Calu3 (cell line): ENCODE results near the gene CRYBA2. TPM values are rescaled to one million over a fixed set of nuclear protein-coding genes. Genes with fewer than 3 reads are reported as not detected.

Source experiments
- BruUV-seq: library from RNA; stranded (reverse); fragments of 400-500 nt; replicated peaks from 2 replicates; lab custom pipeline; 2021; lab: Mats Ljungman, UMichigan
- CTCF ChIA-PET: fragments of 300-600 bp; sonication (Branson Sonifier 250); formaldehyde crosslinking; loops from one replicate; lab custom pipeline; 2022; ENCODE audit warnings: antibody characterized with exemption; lab: Charles Lee
- DNase-seq: peaks from one replicate; pipeline ENCODE4 v3.0.0; 2022
- H3K27ac Mint-ChIP-seq: one replicate; pipeline ENCODE4 v1.8.0; 2022; ENCODE audit warnings: mixed read lengths; ENCODE audit not compliant: unreplicated experiment
- H3K27me3 Mint-ChIP-seq: one replicate; pipeline ENCODE4 v1.8.0; 2022; ENCODE audit warnings: mixed read lengths; ENCODE audit not compliant: unreplicated experiment
- H3K36me3 Mint-ChIP-seq: one replicate; pipeline ENCODE4 v1.8.0; 2022; ENCODE audit warnings: mild to moderate bottlenecking, moderate library complexity, mixed read lengths; ENCODE audit not compliant: insufficient read depth, unreplicated experiment
- H3K4me1 Mint-ChIP-seq: one replicate; pipeline ENCODE4 v1.8.0; 2022; ENCODE audit warnings: mild to moderate bottlenecking, low read depth, mixed read lengths; ENCODE audit not compliant: unreplicated experiment
- H3K4me3 Mint-ChIP-seq: one replicate; pipeline ENCODE4 v1.8.0; 2022; ENCODE audit warnings: mild to moderate bottlenecking, low read depth, moderate library complexity, mixed read lengths; ENCODE audit not compliant: unreplicated experiment
- H3K9me3 Mint-ChIP-seq: one replicate; pipeline ENCODE4 v1.8.0; 2022; ENCODE audit warnings: low read depth, mixed read lengths; ENCODE audit not compliant: unreplicated experiment
- CTCF ChIP-seq: fragments of 200-600 bp; IDR thresholded peaks from one replicate; pipeline ENCODE4 v1.8.0; 2022; ENCODE audit warnings: antibody characterized with exemption; ENCODE audit not compliant: unreplicated experiment
- intact Hi-C: fragments of 100-400 bp; cut with micrococcal nuclease; formaldehyde crosslinking; loops from one replicate; pipeline ENCODE4 v1.10.0; 2022; ENCODE audit not compliant: unreplicated experiment
- total RNA-seq: library from RNA; stranded (reverse); gene quantifications from 2 replicates; pipeline ENCODE4 v1.2.3, GENCODE V29; 2022

The CRYBA2 gene
- total RNA-seq, 1 experiment from 2014 or later, result not detected

GRCh38 chr2:219032051-219032745 is 39.0 kb upstream of the CRYBA2 start:
- no peak for TF ChIP-seq CTCF
- H3K4me3 Mint-ChIP-seq, result no peak overlapping the region
- no TSS peak for BruUV-seq
- no peak overlapping the region for H3K27ac Mint-ChIP-seq
- H3K36me3 Mint-ChIP-seq, result no peaks in the 10 kb centered on the region
- DNase-seq, result no peak
- intact Hi-C loops, result no loop called here
- H3K4me1 Mint-ChIP-seq, result peaks cover 3% of the 10 kb centered on the region
- no peaks in the 10 kb centered on the region for H3K27me3 Mint-ChIP-seq
- CTCF ChIA-PET, result interaction anchor here (0.5 kb wide), 1 partner anchor 11 kb away, joined by 8 read pairs; no protein-coding TSS in a partner anchor
- H3K9me3 Mint-ChIP-seq, result no peaks in the 10 kb centered on the region

- H3K36me3 Mint-ChIP-seq, result no peaks in the 10 kb centered on the region
- no peak overlapping the region for H3K4me3 Mint-ChIP-seq
- DNase-seq, result no peak
- no peaks in the 10 kb centered on the region for H3K9me3 Mint-ChIP-seq
- H3K27ac Mint-ChIP-seq, result no peak overlapping the region
- no peak for TF ChIP-seq CTCF
- H3K27me3 Mint-ChIP-seq, result no peaks in the 10 kb centered on the region
- no TSS peak for BruUV-seq
- intact Hi-C loops, result no loop called here
- H3K4me1 Mint-ChIP-seq, result no peaks in the 10 kb centered on the region
- CTCF ChIA-PET, result interaction anchor here (0.5 to 3.2 kb wide), 3 partner anchors 12 to 162 kb away, joined by 3 to 71 read pairs (median 8); no protein-coding TSS in a partner anchor
Observed at GRCh38 chr2:219031005-219031738, 38.0 kb upstream of the CRYBA2 start.

DNA sequence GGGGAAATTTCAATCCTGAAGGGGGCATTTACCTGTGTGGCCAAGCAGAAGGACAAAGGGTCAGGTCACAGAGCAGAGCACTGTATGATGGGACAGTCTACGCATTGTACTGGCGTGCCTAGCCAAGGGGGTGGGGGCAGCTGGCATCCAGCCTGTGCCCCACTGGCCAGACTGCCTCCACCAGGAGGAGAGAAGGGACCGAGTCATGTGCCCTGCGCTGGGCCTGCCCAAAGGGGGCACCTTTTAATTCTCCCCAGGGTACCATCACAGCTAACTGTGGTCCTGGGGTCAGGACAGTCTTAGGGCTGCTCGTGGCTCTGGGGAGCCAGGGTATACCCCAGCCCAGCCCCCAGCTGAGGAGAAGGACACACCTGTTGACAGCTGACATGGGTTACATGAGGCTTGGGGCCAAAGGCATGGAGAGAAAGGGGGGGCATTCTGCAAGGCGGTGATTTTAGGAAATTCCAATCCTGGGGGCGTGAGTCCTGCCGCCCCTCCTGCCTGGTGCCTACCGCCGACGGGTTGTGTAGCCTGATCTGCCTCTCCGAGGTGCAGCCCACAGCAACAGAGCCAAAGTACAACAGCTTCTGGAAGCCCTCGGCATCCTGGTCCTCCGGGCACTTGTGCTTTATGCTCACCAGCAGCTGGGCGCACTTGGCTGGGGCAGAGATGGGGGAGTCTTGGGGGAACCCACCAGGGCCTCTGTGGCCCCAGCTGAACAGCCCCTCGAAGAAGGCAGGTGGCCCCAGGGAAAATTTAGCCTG is 37.1 kb upstream of the CRYBA2 start:
- Mint-ChIP-seq H3K4me3 (no peak overlapping the region), H3K27me3 (no peaks in the 10 kb centered on the region), H3K4me1 (no peaks in the 10 kb centered on the region), H3K9me3 (no peaks in the 10 kb centered on the region), H3K36me3 (no peaks in the 10 kb centered on the region), H3K27ac (no peak overlapping the region)
- CTCF ChIA-PET, result interaction anchor here (0.6 to 3.2 kb wide), 24 partner anchors 8 to 163 kb away, joined by 3 to 71 read pairs (median 4); partner anchors contain the start of gene CFAP65
- no peak for TF ChIP-seq CTCF
- intact Hi-C loops, result no loop called here
- DNase-seq, result no peak
- no TSS peak for BruUV-seq

- H3K27me3 Mint-ChIP-seq, result no peaks in the 10 kb centered on the region
- CTCF ChIA-PET, result interaction anchor here (0.6 to 3.2 kb wide), 23 partner anchors 8 to 153 kb away, joined by 3 to 71 read pairs (median 4); partner anchors contain the start of gene CFAP65
Observed at GRCh38 chr2:219029829-219030165, 36.6 kb upstream of the CRYBA2 start.

More at GRCh38 chr2:219029829-219030165, 36.6 kb upstream of the CRYBA2 start:
- DNase-seq, result peak; percentile 92
- Mint-ChIP-seq H3K4me1 (no peaks in the 10 kb centered on the region), H3K27ac (no peak overlapping the region), H3K36me3 (no peaks in the 10 kb centered on the region), H3K9me3 (no peaks in the 10 kb centered on the region), H3K4me3 (no peak overlapping the region)
- BruUV-seq, result no TSS peak
- peak; percentile 96 for TF ChIP-seq CTCF
- intact Hi-C loops, result loop anchor here (1.0 kb wide), 3 partner anchors 29 to 126 kb away; no protein-coding TSS in a partner anchor
